HK-2 (cell line): ENCODE results near the gene NR5A1.

Experiments used
- DNase-seq: peaks from one replicate; pipeline ENCODE4 v3.0.0-alpha.2; 2018; ENCODE audit not compliant: unreplicated experiment

The NR5A1 gene

DNA sequence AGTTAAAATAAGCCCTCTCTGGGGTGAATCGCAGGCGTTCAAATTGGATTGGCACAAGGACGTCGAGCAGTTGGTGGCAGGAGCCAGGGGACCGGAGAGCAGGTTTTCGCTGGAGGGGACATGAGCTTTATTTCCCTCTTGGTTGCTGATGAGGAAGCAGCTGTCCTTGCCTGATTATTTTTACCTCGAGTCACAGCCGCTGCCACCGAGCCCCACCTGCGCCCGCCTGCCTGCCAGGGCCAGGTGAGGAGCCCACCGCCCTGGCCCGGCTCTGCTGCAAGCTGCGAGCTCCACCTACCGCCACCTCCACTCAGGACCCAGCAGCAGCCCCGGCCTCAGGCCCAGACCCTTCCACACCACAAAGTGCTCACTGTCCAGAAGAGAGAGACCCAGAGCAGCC is 65.9 kb downstream of the NR5A1 start:
- DNase-seq = no peak

DNA sequence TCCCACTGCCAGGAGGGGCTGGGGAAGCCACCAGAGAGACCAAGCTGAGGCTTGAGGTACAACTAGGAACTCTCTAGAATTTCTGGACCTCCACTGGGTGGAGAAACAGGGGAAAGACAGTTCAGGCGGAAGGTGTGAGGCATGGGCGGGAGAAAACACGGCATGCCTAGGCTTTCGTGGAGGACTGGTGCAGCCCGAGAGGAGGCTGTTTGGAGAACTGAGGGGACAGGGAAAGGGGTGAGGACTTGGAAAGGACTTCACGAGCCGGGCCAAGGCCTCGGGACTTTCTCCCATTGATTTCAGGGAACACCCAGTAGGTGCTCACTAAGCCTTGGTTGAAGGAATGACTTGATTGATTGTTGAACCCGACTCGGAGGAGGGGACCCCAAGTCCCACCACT is 66.4 kb downstream of the NR5A1 start:
- DNase-seq = no peak

DNA sequence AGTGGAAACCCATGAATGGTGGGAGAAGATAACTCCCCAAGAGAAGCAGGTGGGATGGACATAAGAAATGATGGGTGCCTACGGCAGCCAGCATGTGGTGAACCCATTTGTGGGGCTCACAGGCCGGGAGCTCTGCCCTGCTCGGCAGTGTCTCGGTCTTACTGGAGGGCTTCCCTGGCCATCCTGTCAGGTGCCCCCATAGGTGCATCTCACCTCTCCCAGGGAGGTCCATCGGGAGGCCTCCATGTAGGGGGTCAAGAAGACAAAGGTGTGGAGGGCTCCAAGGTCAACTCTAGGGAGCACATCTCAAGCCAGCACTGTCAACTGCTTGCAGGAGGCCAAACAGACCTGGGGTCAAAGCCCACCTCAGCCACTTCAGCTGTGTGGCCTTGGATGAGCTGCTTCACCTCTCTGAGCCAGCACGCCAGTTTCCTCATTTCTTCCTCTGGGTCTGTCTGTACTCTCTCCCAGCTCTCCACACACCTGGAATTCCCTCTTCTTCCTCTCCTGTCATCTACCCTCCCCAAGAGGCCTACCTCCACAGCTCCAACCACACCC is 67.4 kb downstream of the NR5A1 start:
- no peak for DNase-seq

DNA sequence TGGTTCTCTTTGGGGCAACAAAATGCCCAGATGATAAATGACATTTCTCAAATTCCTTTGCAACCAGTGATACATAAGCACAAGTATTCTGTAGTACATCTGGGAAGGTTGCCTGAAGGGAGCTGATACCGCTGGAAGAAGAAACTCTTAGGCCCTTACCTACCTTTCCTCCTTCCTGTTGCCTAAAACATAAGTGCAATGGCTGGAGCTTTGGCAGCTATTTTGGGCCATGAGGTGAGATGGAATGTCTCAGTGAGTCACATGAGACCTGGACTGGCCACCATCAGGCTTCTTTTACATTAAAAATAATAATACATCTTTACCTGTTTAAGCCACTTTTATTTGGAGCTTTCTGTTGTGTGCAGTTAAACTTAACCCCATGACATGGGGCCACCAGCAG is 68.1 kb downstream of the NR5A1 start:
- DNase-seq = no peak

DNA sequence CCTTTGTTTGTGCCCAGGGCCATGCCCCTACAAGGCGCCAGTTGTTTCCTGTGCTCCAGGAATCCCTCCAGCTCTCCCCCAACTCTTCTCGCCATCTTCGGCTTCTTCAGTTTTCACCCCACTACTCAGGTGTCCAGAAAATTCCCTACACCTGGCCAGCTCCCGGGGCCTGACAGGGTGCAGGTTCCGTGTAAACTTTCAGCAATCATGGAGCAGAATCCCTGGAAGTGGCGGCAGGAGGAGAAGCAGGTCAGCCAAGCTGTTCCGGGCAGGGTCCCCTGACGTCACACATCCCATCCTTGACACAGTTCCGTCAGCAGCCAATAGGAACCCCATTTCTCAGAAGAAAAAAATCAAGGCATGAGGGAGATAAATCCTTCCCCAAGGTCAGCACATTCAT is 69.1 kb downstream of the NR5A1 start:
- no peak for DNase-seq

DNA sequence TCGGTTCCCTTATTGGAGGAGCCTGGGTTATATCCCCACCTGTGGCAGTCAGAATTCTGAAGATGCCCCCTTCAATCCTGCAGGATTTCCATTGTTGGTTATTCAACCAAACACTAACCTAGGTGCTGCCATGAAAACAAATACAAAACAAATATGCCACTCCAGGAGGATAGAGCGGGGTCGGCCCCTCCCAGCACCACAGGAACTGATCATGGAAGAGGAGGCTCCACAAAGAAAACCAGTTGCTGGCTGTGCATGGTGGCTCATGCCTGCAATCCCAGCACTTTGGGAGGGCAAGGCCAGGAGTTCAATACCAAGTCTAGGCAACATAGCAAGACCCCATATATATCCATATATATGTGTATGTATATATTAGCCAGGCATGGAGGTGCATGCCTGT is 70.1 kb downstream of the NR5A1 start:
- no peak for DNase-seq

DNA sequence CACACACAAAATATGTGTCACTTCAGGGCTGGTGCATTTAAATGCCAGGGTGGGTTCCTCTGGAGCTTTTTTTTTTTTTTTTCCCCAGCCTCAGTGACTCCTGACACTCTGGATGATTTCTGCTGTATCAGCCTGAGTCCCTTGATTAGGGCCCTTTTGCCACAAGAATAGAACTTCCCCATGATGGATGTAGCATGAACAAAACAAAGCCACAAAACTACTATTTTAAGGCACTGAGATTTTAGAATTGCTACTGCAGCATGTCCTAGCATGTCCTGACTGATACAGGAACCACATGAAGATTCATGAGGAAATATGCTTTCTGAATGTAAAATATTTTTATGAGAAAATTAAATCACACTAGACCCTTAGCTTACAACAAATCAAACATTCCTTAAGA is 70.9 kb downstream of the NR5A1 start:
- DNase-seq = no peak
